ENCODE measurements around the gene CD48.

CD48 gene

DNA sequence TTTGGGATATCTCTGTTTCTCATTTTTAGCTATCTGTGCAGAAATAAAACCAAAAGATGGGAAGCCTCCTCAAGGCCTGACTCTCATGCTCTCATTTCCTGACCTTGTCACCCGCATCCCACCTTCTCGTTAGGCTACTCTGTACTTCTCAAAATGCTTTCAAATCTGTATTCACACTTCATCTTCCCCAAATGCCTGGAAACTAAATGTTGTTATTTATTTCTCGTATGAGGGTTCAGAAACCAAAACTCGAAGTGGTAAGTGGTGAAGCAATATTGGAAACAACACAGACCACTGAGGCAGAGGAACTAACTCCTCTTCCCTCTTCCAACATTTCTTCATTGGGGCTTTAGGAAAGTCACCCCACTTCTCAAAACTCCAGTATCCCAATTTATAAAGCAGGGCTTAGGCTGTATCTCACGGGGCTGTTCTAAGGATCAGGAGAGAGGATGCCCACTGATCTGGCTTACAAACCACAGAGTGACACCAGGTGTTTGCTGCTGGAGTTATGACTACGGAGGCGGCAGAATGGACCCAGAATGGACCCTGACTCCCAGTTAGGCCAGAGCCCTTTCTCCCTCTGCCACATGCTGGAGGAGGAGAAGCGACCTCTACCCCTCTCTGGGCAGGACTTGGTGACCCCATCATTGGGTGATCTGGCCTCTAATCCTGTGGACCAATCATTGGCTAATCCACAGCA, 31.0 kb upstream of the CD48 start:
- no peak for TF ChIP-seq CTCF (IDR thresholded peaks at IDR 0.05; ENCODE audit: low read depth, low read length)
- H3K4me3 ChIP-seq (ENCODE audit: low read depth, low read length), result no peak overlapping the region

DNA sequence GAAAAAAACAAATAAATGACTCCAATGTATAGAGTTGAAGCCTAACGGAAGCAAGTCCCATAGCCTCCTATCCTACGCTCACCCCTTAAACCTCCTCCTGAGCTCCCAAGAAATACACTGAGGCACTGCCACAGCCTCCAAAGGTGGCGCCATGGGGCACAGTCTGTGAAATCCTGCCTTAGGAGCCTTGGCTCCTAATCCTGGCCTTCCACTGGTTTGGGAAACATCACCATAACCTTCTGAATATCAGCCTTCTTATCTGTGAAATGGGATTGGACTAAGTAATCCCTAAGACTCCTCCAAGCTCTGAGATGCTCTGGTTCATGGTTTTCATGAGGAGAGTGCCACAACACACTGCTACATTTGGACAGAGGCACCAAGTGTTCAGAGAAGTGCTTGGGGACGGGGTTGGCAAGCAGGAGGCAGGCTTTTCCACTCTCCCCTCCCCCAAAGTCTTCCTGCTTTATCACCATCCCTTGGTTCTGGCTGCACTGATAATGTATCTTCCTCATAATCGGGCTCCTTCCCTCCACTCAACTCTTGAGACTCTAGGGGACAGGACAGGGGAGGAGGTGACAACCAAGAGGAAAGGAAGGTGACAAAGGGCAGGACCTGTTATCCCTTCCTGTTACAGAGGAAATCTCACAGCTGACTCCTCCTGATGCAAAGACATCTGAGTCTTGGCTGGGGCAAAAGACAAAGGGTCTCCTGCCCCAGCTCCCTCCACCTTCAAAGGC, 30.2 kb upstream of the CD48 start:
- no peak for TF ChIP-seq CTCF (IDR thresholded peaks at IDR 0.05; ENCODE audit: low read depth, low read length)
- H3K4me3 ChIP-seq (ENCODE audit: low read depth, low read length), result no peak overlapping the region

GRCh38 chr1:160741092-160741501, 29.5 kb upstream of the CD48 start:
- H3K4me3 ChIP-seq (ENCODE audit: low read depth, low read length), result no peak overlapping the region
- TF ChIP-seq CTCF (IDR thresholded peaks at IDR 0.05; ENCODE audit: low read depth, low read length), result no peak

DNA sequence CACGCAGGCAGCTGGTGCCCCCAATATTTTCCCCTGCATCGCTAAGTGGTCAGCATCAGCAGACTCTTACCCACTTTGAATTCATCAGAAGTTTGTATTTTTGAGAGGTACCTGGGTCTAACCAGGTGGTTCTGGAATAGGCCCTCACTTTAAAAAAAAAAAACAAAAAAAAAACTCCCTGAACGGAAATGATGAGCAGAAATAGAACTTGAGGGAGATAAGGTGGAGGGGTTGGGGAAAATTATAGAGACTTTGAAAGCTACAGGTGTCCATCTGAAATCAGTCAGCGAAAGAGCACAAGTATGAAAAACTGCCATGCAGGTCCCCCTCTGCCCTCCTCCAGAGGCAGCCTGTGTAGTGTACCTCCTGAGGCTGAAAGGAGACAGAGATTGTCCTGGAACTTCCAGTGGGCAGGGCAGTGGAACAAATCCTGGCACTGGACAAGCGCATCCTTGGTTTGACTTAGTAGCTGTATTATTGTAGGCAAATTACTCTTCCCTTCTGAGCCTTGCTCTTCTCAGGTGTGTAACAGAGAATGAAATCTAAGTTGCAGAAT, 28.6 kb upstream of the CD48 start:
- no peak overlapping the region for H3K4me3 ChIP-seq (ENCODE audit: low read depth, low read length)
- no peak for TF ChIP-seq CTCF (IDR thresholded peaks at IDR 0.05; ENCODE audit: low read depth, low read length)

DNA sequence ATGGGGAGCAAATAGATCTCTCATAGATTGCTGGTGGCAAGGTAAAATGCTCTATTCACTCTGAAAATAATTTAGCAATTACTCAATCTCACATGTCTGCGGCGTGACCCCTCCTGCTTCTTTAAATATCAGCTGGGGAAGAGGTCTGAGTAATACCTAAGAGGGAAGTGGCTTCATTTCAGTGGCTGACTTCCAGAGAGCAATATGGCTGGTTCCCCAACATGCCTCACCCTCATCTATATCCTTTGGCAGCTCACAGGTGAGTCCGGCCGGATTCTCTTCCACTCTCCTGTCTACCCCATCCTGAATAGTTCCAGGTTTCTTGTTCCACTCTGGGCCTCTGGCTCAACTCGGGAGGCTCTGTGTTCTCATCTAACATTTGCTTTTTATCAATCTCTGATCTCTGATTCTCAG, 27.5 kb upstream of the CD48 start, which contains the start of gene SLAMF7:
TSS of gene SLAMF7 (plus strand) at position 150 of the 414 bp plus-strand sequence. CDS start at position 205, 55 bp downstream.
- no peak for TF ChIP-seq CTCF (IDR thresholded peaks at IDR 0.05; ENCODE audit: low read depth, low read length)
- H3K4me3 ChIP-seq (ENCODE audit: low read depth, low read length), result no peak within 1 kb of the TSS

GRCh38 chr1:160738271-160738670, 26.6 kb upstream of the CD48 start:
- no peak for TF ChIP-seq CTCF (IDR thresholded peaks at IDR 0.05; ENCODE audit: low read depth, low read length)
- H3K4me3 ChIP-seq (ENCODE audit: low read depth, low read length), result no peak overlapping the region

- no peak overlapping the region for H3K4me3 ChIP-seq (ENCODE audit: low read depth, low read length)
- no peak for TF ChIP-seq CTCF (IDR thresholded peaks at IDR 0.05; ENCODE audit: low read depth, low read length)
Measured at GRCh38 chr1:160734301-160734700, 22.7 kb upstream of the CD48 start.

Measured in WI38 (cell line).